GM23248 (cell line): ENCODE measurements around the gene ARHGAP24.

ENCODE experiments used
- EZH2 ChIP-seq: fragments of 200-600 bp; sonication (generic); IDR thresholded peaks from 2 replicates; pipeline ENCODE4 v1.6.1; 2018; ENCODE audit warnings: antibody characterized with exemption, mild to moderate bottlenecking; ENCODE audit not compliant: insufficient read depth, poor library complexity, severe bottlenecking
- EZH2phosphoT487 ChIP-seq: fragments of 200-600 bp; sonication (generic); IDR thresholded peaks from 2 replicates; pipeline ENCODE4 v1.6.1; 2018; ENCODE audit warnings: antibody characterized with exemption, moderate library complexity, mild to moderate bottlenecking, low read depth; ENCODE audit not compliant: insufficient read depth

- TF ChIP-seq EZH2 (no peak), EZH2phosphoT487 (no peak)
Observed at GRCh38 chr4:85883180-85883579, 408.2 kb downstream of the ARHGAP24 start.
